GM18505 (cell line): ENCODE measurements around the gene DDX56.

ENCODE experiments used
- ATAC-seq: cut with Tn5 transposase; IDR thresholded peaks from one replicate; pipeline ENCODE4 v1.9.1; 2021; ENCODE audit not compliant: unreplicated experiment
- POLR2A ChIP-seq: IDR thresholded peaks from 4 replicates; pipeline ENCODE4 v1.6.1; 2011; ENCODE audit warnings: borderline replicate concordance; ENCODE audit not compliant: insufficient read depth, insufficient read length; ENCODE audit errors: extremely low read depth

DDX56 gene, protein sequence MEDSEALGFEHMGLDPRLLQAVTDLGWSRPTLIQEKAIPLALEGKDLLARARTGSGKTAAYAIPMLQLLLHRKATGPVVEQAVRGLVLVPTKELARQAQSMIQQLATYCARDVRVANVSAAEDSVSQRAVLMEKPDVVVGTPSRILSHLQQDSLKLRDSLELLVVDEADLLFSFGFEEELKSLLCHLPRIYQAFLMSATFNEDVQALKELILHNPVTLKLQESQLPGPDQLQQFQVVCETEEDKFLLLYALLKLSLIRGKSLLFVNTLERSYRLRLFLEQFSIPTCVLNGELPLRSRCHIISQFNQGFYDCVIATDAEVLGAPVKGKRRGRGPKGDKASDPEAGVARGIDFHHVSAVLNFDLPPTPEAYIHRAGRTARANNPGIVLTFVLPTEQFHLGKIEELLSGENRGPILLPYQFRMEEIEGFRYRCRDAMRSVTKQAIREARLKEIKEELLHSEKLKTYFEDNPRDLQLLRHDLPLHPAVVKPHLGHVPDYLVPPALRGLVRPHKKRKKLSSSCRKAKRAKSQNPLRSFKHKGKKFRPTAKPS

DNA sequence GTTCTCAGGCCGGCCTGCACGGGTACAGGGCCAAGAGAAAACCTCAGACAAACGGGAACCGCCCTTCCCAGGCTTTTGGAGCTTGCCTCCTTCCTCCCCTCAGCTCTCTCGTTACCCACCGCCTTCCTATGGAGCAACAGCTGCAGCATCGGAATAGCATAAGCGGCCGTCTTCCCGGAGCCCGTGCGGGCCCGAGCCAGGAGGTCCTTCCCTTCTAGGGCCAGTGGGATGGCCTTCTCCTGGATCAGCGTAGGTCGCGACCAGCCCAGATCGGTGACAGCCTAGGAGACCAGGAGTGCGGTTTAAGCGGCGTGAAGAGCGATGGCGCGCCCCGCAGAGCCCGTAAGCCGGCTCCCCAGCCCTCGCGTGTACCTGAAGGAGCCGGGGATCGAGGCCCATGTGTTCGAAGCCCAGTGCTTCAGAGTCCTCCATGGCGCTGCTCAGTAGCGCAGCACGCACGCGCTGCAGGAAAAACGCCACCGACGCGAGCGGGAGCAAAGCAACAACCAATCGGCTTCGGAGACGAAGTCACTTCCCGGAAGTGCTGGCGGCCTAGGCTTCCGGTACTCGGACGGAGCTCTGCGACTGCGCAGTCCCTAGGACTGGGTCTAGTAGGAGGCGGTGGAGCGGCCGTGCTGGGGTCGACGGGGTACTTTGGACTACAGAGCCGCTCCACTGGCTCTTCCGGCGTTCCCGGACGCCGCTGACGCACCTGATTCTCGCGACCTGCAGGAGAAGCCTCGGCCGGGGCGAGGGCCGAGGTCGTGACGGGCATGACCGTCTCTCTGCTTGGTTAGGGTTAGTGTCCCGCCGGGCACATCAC, at the start of gene DDX56:
TSS of gene DDX56 (minus strand) at position 445 of the 823 bp plus-strand sequence. CDS start at position 432, 13 bp downstream.
- ATAC-seq = peak; percentile 88
- peak; percentile 99 for TF ChIP-seq POLR2A

DNA sequence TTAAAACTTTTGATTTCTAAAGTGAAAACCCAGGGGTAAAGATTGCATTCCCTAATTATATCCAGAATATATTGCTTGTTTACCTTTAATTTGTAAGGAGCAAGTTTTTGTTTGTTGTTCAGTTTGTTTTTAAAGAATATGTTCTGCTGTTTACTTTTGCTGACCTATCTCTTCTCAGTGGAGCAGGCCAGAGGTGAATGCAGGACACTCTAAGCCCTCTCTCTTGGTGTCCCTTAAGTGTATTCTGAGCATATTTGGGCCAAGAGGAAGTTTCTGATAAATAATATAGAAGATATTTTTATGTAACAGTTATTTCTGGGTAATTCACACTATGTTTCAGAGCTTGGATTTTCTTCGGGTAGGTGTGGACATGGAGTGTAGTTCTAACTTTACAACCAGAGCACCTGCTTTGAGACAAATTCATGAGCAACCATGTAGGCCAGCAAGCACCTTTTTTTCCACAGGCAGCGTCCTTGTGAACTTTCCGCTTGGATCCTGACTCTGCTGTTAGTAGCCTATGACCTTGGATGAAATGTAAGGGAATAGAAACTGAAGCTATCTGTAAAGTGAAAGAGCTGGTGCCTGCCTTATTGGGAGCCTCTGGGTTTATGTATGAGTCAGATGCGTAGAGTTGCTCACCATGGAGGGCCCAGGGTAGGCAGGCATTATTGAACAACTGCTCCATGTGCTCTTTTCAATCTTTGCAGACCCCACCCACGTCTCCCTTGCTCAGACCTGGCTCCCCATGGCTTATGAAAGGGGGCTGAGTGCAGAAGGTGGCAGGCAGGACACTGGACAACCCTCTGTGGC, 48.8 kb upstream of the DDX56 start:
- no peak for TF ChIP-seq POLR2A
- peak; percentile 43 for ATAC-seq

DNA sequence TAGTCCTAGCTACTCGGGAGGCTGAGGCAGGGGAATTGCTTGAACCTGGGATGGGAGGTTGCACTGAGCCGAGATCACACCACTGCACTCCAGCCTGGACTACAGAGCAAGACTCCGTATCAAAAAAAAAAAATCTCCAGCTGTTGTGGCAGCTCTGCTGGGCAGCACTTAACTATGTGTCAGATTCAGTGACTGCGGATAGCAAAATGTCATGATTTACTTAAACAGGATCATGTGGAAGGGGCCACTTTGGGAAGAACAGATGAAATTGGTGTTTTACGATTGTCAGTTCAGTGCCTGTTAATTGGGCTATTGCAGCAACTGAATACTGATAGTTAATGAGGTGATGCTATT, 48.0 kb upstream of the DDX56 start:
- no peak for ATAC-seq
- TF ChIP-seq POLR2A = no peak

DNA sequence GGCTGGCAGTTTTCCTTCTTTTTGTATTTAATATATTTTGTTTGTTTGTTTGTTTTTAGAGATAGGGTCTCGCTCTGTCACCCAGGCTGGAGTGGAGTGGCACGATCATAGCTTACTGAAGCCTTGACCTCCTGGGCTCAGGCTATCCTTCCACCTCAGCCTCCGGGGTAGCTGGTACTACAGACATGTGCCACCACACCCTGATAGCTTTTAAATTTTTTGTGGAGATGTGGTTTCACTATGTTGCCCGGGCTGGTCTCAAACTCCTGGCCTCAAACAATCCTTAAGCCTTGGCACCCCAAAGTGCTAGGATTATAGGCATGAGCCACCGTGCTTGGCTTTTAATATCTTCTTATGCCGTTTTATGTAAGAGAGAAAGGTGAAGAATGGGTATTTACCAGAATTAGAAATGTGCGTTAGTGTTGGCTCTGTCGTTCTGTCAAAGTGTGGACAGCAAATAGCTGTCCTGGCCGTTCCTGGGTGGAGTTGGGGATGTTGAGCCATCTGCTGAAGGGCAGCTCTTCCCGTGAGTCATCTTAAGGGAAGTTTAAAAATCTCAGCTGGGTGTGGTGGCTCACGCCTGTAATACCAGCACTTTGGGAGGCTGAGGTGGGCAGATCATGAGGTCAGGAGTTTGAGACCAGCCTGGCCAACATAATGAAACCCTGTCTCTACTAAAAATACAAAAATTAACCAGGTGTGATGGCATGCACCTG, 47.5 kb upstream of the DDX56 start:
- ATAC-seq = no peak
- TF ChIP-seq POLR2A = no peak

DNA sequence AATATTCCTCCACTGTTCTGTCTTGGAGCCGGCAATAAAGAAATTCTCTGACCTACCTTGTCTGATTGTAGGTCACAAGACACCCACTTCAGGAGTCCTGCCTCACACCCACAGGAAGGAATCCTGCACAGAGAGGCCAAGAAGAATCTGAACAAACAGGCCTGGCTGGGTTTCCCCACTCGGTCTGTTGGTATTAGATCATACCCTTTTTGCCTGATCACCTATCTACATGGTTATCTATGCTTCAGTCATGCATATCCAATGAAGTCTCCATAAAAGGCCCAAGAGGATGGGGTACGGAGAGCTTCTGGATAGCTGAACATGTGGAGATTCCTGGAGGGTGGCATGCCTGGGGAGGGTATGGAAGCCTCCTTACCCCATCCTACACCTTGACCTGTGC, 45.0 kb upstream of the DDX56 start:
- TF ChIP-seq POLR2A = no peak
- ATAC-seq = no peak

DNA sequence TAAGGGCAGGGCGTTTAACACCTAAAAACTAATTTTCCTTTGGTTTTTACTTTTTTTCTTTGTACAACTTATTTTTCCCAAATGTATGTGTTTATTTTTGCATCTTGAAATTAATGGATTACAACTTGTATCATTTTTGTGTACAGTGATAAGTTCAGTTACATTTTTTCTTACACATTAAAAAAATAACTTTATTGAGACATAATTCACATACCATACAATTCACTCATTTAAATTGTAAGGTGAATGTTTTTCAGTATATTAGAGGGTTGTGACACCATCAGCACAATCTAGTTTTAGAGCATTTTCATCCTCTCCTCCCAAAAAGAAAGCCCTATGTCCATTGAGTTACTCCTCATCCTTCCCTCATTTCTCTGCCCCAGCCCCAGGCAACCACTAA, 44.3 kb upstream of the DDX56 start:
- no peak for ATAC-seq
- TF ChIP-seq POLR2A = no peak

DNA sequence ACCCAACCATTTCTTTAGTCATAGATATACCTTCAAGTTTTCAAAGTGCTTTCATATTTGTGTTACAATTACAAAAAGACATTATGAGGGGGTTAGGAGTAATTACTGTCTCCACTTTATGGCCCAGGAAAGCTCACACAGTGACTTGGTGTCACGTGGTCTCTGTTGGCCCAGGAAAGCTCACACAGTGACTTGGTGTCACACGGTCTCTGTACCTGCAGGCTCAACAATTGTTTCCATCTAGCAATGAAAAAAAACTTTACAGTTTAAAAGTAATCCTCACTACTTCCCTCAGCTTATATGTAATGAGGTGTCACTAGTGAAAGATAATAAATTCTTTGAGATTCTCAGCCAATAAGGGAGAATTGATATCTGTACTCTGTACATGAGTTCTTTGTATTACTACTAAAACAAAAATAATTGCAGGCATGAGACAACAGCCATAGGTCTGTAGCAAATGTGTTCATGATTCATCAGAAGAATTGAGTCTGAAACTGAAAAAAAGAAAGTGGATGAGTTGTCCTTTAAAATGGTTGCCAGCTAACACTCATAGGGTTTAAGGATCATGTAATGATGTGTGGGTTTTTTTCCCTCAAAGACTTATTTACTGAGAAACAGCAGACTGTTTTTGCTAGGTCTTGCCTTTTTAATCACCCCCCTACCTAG, 43.6 kb upstream of the DDX56 start:
- TF ChIP-seq POLR2A = no peak
- ATAC-seq = no peak

DNA sequence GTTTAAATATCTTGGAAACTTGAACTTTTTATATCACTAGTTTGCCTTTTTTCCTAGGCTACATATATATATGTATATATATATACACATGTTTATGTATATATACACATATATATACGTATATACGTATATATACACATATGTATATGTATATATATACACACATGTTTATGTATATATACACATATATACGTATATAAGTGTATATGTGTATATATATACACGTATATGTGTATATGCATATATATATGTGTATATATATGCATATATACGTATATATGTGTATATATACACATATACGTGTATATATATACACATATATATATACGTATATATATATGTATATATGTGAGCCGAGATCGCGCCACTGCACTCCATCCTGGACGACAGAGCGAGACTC, 42.8 kb upstream of the DDX56 start:
- no peak for ATAC-seq
- no peak for TF ChIP-seq POLR2A

DNA sequence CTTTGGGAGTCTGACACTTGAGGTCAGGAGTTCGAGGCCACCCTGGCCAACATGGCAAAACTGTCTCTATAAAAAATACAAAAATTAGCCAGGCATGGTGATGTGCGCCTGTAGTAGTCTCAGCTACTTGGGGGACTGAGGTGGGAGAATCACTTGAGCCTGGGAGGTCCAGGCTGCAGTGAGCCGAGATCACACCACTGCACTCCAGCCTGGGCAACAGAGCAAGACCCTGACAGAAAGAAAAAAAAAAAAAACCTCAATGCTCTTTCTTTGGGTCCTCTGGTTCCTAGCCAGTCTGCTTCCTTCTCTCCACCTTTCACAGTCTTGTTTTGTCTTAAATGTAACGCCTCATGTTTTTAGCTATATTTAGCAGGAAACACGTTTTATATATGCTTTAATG, 42.1 kb upstream of the DDX56 start:
- no peak for TF ChIP-seq POLR2A
- ATAC-seq = no peak

DNA sequence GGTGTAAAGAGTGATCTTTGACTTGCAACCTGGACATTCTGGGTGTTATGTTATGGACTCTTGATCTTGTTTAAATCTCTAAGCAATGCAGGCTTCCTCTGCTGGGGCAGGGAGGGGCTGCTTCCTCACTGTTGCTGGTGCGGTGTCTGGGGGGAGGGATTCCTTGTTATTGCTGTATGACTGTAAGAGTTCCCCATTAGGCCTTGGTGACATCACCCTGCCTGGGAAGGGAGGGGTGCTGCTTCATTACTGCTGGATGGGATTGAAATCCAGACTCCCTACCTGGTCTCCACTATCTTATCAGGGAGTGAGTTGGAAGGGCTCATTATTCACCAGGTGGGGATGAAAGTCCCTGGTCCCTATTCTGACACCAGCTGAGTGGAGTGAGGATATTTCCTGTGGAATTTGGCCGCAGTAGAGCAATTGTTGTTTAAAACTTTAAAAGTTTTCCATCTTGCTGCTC, 41.5 kb upstream of the DDX56 start:
- TF ChIP-seq POLR2A = no peak
- no peak for ATAC-seq

DNA sequence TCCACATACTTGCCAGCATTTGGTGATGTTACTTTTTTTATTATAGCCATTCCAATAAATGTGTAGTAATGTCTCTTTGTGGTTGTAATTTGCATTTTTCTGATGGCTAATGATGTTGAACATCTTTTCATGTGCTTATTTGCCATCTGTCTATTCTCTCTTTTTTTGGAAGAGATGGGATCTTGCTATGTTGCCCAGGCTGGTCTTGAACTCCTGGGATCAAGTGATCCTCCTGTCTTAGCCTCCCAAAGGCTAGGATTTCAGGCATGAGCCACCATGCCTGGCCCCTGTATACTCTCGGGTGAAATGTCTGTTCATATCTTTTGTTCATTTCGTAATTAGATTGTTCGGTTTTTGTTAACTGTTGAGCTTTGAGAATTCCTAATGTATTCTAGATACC, 36.1 kb upstream of the DDX56 start:
- TF ChIP-seq POLR2A = no peak
- no peak for ATAC-seq
